GM19397 (cell line): ENCODE measurements around the gene SHQ1.

Experiments
- ATAC-seq: cut with Tn5 transposase; IDR thresholded peaks from one replicate; pipeline ENCODE4 v1.9.1; 2021; ENCODE audit warnings: mild to moderate bottlenecking, moderate library complexity; ENCODE audit not compliant: unreplicated experiment

Gene SHQ1

GRCh38 chr3:72847751-72848702, at the start of gene SHQ1:
Gene SHQ1 (minus strand): TSS chr3:72848445. CDS start chr3:72848340, 105 bp downstream.
- ATAC-seq: peak; percentile 96

- no peak for ATAC-seq
Observed at GRCh38 chr3:72897758-72898007, 49.4 kb upstream of the SHQ1 start.

GRCh38 chr3:72896996-72897757, 48.9 kb upstream of the SHQ1 start:
- no peak for ATAC-seq

- ATAC-seq: no peak
Observed at GRCh38 chr3:72894976-72895552, 46.8 kb upstream of the SHQ1 start.

- ATAC-seq: no peak
Observed at GRCh38 chr3:72892870-72893269, 44.6 kb upstream of the SHQ1 start.

GRCh38 chr3:72892081-72892775, 44.0 kb upstream of the SHQ1 start:
- ATAC-seq: no peak

GRCh38 chr3:72891053-72891855, 43.0 kb upstream of the SHQ1 start:
- ATAC-seq: no peak

- ATAC-seq: no peak
Observed at GRCh38 chr3:72890166-72890925, 42.1 kb upstream of the SHQ1 start.

GRCh38 chr3:72889310-72890165, 41.3 kb upstream of the SHQ1 start:
- no peak for ATAC-seq

GRCh38 chr3:72888546-72889309, 40.5 kb upstream of the SHQ1 start:
- no peak for ATAC-seq

- peak; percentile 63 for ATAC-seq
Observed at GRCh38 chr3:72887705-72888545, 39.7 kb upstream of the SHQ1 start, which contains the start of gene GXYLT2. Gene GXYLT2 (plus strand): TSS chr3:72888046. CDS start chr3:72888234, 188 bp downstream.

GRCh38 chr3:72887343-72887704, 39.1 kb upstream of the SHQ1 start:
- ATAC-seq: no peak

GRCh38 chr3:72872183-72872582, 23.9 kb upstream of the SHQ1 start:
- no peak for ATAC-seq

- ATAC-seq: no peak
Observed at GRCh38 chr3:72862314-72863090, 14.3 kb upstream of the SHQ1 start.

GRCh38 chr3:72860846-72861245, 12.6 kb upstream of the SHQ1 start:
- no peak for ATAC-seq

GRCh38 chr3:72860053-72860452, 11.8 kb upstream of the SHQ1 start:
- ATAC-seq: no peak
